ENCODE results near the gene MLLT3. TPM values are rescaled to one million over a fixed set of nuclear protein-coding genes. Genes with fewer than 3 reads are reported as not detected.
A peak's percentile ranks its signal among the peaks of the same experiment; 100 is the strongest.

MLLT3 gene
- total RNA-seq, 1 donor from 2014 or later = 15.8 TPM

DNA sequence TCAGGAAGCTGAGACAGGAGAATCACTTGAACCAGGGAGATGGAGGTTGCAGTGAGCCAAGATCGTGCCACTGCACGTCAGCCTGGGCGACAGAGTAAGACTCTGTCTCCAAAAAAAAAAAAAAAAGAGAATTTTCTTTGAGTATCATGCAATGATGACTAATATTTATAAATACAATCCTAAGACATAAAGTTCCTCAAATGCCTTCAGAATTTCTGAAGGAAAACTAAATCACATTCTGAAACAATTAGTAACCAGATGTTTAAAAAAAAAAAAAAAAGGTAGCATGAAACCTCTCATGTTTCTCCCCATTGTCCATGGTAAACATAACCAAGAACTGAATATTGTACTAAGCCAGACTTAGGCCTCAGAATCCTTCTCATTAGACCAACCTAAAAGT lies 23.1 kb downstream of the MLLT3 start:
- Histone ChIP-seq H3K36me3 (ENCODE audit: control insufficient read depth, insufficient read depth, low read length) (no peaks in the 10 kb centered on the region), H3K4me3 (ENCODE audit: low read depth, low read length) (no peak overlapping the region), H3K27me3 (ENCODE audit: control insufficient read depth, insufficient read depth, low read length) (no peaks in the 10 kb centered on the region)
- FAIRE-seq (no peak), DNase-seq (ENCODE audit: low read depth) (peak; percentile 59)
- TF ChIP-seq, protein P1, sequence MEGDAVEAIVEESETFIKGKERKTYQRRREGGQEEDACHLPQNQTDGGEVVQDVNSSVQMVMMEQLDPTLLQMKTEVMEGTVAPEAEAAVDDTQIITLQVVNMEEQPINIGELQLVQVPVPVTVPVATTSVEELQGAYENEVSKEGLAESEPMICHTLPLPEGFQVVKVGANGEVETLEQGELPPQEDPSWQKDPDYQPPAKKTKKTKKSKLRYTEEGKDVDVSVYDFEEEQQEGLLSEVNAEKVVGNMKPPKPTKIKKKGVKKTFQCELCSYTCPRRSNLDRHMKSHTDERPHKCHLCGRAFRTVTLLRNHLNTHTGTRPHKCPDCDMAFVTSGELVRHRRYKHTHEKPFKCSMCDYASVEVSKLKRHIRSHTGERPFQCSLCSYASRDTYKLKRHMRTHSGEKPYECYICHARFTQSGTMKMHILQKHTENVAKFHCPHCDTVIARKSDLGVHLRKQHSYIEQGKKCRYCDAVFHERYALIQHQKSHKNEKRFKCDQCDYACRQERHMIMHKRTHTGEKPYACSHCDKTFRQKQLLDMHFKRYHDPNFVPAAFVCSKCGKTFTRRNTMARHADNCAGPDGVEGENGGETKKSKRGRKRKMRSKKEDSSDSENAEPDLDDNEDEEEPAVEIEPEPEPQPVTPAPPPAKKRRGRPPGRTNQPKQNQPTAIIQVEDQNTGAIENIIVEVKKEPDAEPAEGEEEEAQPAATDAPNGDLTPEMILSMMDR (IDR thresholded peaks at IDR 0.05; ENCODE audit: insufficient read depth, low read length, severe bottlenecking) = no peak

DNA sequence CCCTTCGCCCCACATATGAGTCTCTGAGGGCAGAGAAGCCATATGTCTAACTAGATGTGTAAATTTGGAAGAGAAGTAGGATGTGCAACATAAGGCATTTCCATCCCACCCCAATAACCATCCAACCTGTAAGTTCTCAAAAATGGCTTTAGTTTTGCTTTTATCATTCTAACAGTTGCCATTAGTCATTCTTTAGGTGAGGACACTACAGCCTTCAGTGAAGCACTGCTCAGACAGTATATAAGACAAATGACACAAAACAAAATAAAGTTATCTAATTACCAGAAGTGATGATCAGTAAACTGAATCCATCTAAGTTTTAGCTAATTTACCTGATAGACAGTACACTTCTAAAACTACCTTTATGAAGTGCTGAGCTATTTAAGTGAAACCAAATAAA lies 23.9 kb downstream of the MLLT3 start:
- FAIRE-seq (no peak), DNase-seq (ENCODE audit: low read depth) (no peak)
- no peaks in the 10 kb centered on the region for H3K27me3 ChIP-seq (ENCODE audit: control insufficient read depth, insufficient read depth, low read length)
- no peaks in the 10 kb centered on the region for H3K36me3 ChIP-seq (ENCODE audit: control insufficient read depth, insufficient read depth, low read length)
- TF ChIP-seq, protein P1 (IDR thresholded peaks at IDR 0.05; ENCODE audit: insufficient read depth, low read length, severe bottlenecking) = no peak
- no peak overlapping the region for H3K4me3 ChIP-seq (ENCODE audit: low read depth, low read length)

DNA sequence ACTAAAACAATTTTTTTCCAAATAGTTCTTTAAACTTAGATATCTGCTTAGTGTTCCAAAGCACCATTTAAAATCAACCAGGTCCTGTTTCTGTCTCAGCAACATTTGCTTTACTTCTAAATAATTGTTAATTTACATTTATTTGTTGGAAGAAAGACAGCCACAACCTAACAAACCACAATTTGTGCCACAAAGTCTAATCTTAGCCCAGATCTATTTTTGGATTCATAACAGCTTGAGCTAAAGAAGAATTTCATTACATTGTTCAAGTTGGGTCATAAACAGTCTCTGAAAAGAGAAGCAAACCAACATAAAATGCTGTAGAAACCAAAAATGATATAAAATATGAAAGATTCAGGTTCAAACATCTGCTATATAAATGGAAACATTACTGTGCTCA lies 24.4 kb downstream of the MLLT3 start:
- Histone ChIP-seq H3K27me3 (ENCODE audit: control insufficient read depth, insufficient read depth, low read length) (no peaks in the 10 kb centered on the region), H3K4me3 (ENCODE audit: low read depth, low read length) (no peak overlapping the region), H3K36me3 (ENCODE audit: control insufficient read depth, insufficient read depth, low read length) (no peaks in the 10 kb centered on the region)
- TF ChIP-seq, protein P1 (IDR thresholded peaks at IDR 0.05; ENCODE audit: insufficient read depth, low read length, severe bottlenecking) = no peak
- no peak for FAIRE-seq
- DNase-seq (ENCODE audit: low read depth) = no peak

DNA sequence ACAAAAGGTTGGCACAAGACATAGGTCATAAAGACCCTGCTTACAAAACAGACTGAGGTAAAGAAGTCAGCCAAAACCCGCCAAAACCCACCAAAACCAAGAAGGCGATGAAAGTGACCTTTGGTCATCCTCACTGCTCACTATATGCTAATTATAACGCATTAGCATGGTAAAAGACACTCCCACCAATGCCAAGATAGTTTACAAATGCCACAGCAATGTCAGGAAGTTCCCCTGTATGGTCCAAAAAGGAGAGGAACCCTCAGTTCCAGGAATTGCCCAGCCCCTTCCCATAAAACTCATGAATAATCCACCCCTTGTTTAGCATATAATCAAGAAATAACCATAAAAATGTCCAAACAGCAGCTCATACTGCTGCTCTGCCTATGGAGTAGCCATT lies 27.7 kb downstream of the MLLT3 start:
- H3K36me3 ChIP-seq (ENCODE audit: control insufficient read depth, insufficient read depth, low read length) = no peaks in the 10 kb centered on the region
- H3K27me3 ChIP-seq (ENCODE audit: control insufficient read depth, insufficient read depth, low read length) = no peaks in the 10 kb centered on the region
- TF ChIP-seq, protein P1 (IDR thresholded peaks at IDR 0.05; ENCODE audit: insufficient read depth, low read length, severe bottlenecking) = no peak
- no peak for FAIRE-seq
- H3K4me3 ChIP-seq (ENCODE audit: low read depth, low read length) = no peak overlapping the region
- DNase-seq (ENCODE audit: low read depth) = no peak

DNA sequence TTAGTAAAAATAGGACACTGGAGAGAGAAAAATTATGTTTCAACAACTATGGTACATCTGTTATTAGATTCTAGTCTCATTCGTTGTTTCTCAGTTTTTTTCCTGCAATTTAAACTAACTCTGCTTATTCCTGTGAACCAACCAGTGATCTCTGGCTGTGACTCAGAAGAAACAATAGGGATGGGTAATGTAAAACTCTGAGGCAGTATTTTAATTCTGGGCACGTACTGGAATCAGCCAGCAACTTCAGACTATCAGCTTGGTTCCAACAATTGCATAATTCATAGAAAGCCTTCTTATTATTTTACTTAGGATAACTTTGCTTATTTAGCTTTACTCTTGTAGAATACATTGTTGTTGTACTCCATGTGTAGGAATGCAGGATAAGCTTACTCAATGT lies 28.8 kb downstream of the MLLT3 start:
- Histone ChIP-seq H3K36me3 (ENCODE audit: control insufficient read depth, insufficient read depth, low read length) (no peaks in the 10 kb centered on the region), H3K27me3 (ENCODE audit: control insufficient read depth, insufficient read depth, low read length) (no peaks in the 10 kb centered on the region), H3K4me3 (ENCODE audit: low read depth, low read length) (no peak overlapping the region)
- TF ChIP-seq, protein P1 (IDR thresholded peaks at IDR 0.05; ENCODE audit: insufficient read depth, low read length, severe bottlenecking) = no peak
- FAIRE-seq (no peak), DNase-seq (ENCODE audit: low read depth) (peak; percentile 64)

DNA sequence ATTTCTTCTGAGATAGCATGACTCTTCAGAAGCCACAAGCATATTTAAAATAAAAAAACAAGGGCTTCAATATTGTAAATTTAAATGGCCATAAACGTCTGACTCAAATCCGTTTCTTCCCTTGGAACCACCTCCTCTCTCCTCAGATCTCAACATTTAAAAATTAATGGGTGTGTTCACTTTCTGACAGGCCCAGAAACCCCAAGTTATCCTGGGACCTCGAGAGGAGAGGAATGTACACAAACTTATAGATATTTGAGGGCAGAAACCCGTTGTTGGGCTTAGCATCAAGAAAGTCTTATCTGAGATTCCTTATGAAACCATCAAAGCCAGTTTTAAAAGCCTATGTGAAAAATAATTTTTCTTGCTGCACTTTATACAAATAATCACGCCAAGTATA lies 29.2 kb downstream of the MLLT3 start:
- FAIRE-seq (no peak), DNase-seq (ENCODE audit: low read depth) (no peak)
- Histone ChIP-seq H3K27me3 (ENCODE audit: control insufficient read depth, insufficient read depth, low read length) (no peaks in the 10 kb centered on the region), H3K36me3 (ENCODE audit: control insufficient read depth, insufficient read depth, low read length) (no peaks in the 10 kb centered on the region), H3K4me3 (ENCODE audit: low read depth, low read length) (no peak overlapping the region)
- TF ChIP-seq, protein P1 (IDR thresholded peaks at IDR 0.05; ENCODE audit: insufficient read depth, low read length, severe bottlenecking) = no peak

Measured in bronchial epithelial cell (primary cell).